Measurements from ENCODE around the gene CACNB2. TPM values are rescaled to one million over a fixed set of nuclear protein-coding genes. Genes with fewer than 3 reads are reported as not detected.

CACNB2 gene
- total RNA-seq, 2 donors from 2014 or later: 5.5 to 17.4 TPM

GRCh38 chr10:18297659-18298058 is 157.4 kb downstream of the CACNB2 start:
- Histone ChIP-seq H3K27ac (no peak overlapping the region), H3K27me3 (replicated peaks; ENCODE audit: insufficient read depth) (no peaks in the 10 kb centered on the region), H3K9me3 (no peaks in the 10 kb centered on the region), H3K4me1 (replicated peaks) (no peaks in the 10 kb centered on the region), H3K4me3 (no peak overlapping the region), H3K36me3 (no peaks in the 10 kb centered on the region)
- WGBS: 85% methylated on average over 5 of the region's 5 CpGs
- TF ChIP-seq POLR2AphosphoS5 (IDR thresholded peaks at IDR 0.05): no peak
- no peak for TF ChIP-seq CTCF (IDR thresholded peaks at IDR 0.05)
- TF ChIP-seq POLR2A (IDR thresholded peaks at IDR 0.05): no peak
- no peak for DNase-seq (ENCODE audit: low spot score)
- intact Hi-C loops (cut with DNase I): no loop called here

GRCh38 chr10:18298256-18298655 is 158.0 kb downstream of the CACNB2 start:
- H3K27me3 ChIP-seq (replicated peaks; ENCODE audit: insufficient read depth): no peaks in the 10 kb centered on the region
- no peaks in the 10 kb centered on the region for H3K4me1 ChIP-seq (replicated peaks)
- TF ChIP-seq CTCF (IDR thresholded peaks at IDR 0.05) (no peak), POLR2AphosphoS5 (IDR thresholded peaks at IDR 0.05) (no peak), POLR2A (IDR thresholded peaks at IDR 0.05) (no peak)
- no peak for DNase-seq (ENCODE audit: low spot score)
- intact Hi-C loops (cut with DNase I): no loop called here
- no peak overlapping the region for H3K27ac ChIP-seq
- H3K4me3 ChIP-seq: no peak overlapping the region
- H3K9me3 ChIP-seq: no peaks in the 10 kb centered on the region
- 95% methylated on average over 9 of the region's 9 CpGs for WGBS
- no peaks in the 10 kb centered on the region for H3K36me3 ChIP-seq

GRCh38 chr10:18303851-18304801 is 163.9 kb downstream of the CACNB2 start:
- Histone ChIP-seq H3K27ac (no peak overlapping the region), H3K36me3 (no peaks in the 10 kb centered on the region), H3K4me3 (no peak overlapping the region), H3K27me3 (replicated peaks; ENCODE audit: insufficient read depth) (no peaks in the 10 kb centered on the region), H3K4me1 (replicated peaks) (no peaks in the 10 kb centered on the region), H3K9me3 (no peaks in the 10 kb centered on the region)
- no peak for TF ChIP-seq POLR2A (IDR thresholded peaks at IDR 0.05)
- no peak for TF ChIP-seq CTCF (IDR thresholded peaks at IDR 0.05)
- TF ChIP-seq POLR2AphosphoS5 (IDR thresholded peaks at IDR 0.05): no peak
- DNase-seq (ENCODE audit: low spot score): no peak
- intact Hi-C loops (cut with DNase I): no loop called here
- WGBS: 68% methylated on average over 12 of the region's 12 CpGs

GRCh38 chr10:18306031-18306430 is 165.8 kb downstream of the CACNB2 start:
- intact Hi-C loops (cut with DNase I): no loop called here
- H3K9me3 ChIP-seq: no peaks in the 10 kb centered on the region
- no peaks in the 10 kb centered on the region for H3K4me1 ChIP-seq (replicated peaks)
- H3K4me3 ChIP-seq: no peak overlapping the region
- WGBS: 77% methylated on average over 3 of the region's 3 CpGs
- no peak overlapping the region for H3K27ac ChIP-seq
- no peaks in the 10 kb centered on the region for H3K27me3 ChIP-seq (replicated peaks; ENCODE audit: insufficient read depth)
- no peak for TF ChIP-seq CTCF (IDR thresholded peaks at IDR 0.05)
- no peak for TF ChIP-seq POLR2A (IDR thresholded peaks at IDR 0.05)
- TF ChIP-seq POLR2AphosphoS5 (IDR thresholded peaks at IDR 0.05): no peak
- H3K36me3 ChIP-seq: no peaks in the 10 kb centered on the region
- no peak for DNase-seq (ENCODE audit: low spot score)

GRCh38 chr10:18308600-18308999 is 168.4 kb downstream of the CACNB2 start:
- no peak overlapping the region for H3K27ac ChIP-seq

More at GRCh38 chr10:18308600-18308999, 168.4 kb downstream of the CACNB2 start:
- Histone ChIP-seq H3K36me3 (no peaks in the 10 kb centered on the region), H3K4me3 (no peak overlapping the region), H3K4me1 (replicated peaks) (no peaks in the 10 kb centered on the region), H3K9me3 (no peaks in the 10 kb centered on the region), H3K27me3 (replicated peaks; ENCODE audit: insufficient read depth) (no peaks in the 10 kb centered on the region)
- TF ChIP-seq CTCF (IDR thresholded peaks at IDR 0.05) (no peak), POLR2A (IDR thresholded peaks at IDR 0.05) (no peak), POLR2AphosphoS5 (IDR thresholded peaks at IDR 0.05) (no peak)
- 22% methylated on average over 3 of the region's 3 CpGs for WGBS
- DNase-seq (ENCODE audit: low spot score): no peak
- intact Hi-C loops (cut with DNase I): no loop called here

Data from prostate gland (tissue), 2 donors.